A549 treated with dexamethasone at 1 μM for 4 hours (cell line): Measurements from ENCODE around the gene KRT3. TPM values are rescaled to one million over a fixed set of nuclear protein-coding genes. Genes with fewer than 3 reads are reported as not detected.

ENCODE experiments used
- total RNA-seq: library from RNA; stranded (reverse); fragments of 200-300 nt; extraction: Qiagen RNA extraction; gene quantifications from 5 replicates; pipeline ENCODE4 v1.2.3, GENCODE V29; 2022

Gene KRT3
- total RNA-seq = 0.05 to 0.06 TPM (median 0.05 TPM) in 3 of 5 replicates, not detected in the others

GRCh38 chr12:52795694-52796428 lies at the start of gene KRT3:
TSS of gene KRT3 (minus strand) at chr12:52796117. CDS start at chr12:52796042, 75 bp downstream.

GRCh38 chr12:52833922-52834726 lies 38.2 kb upstream of the KRT3 start, which contains the start of gene KRT79:
TSS of gene KRT79 (minus strand) at chr12:52834311. CDS start at chr12:52834260, 51 bp downstream.

GRCh38 chr12:52813885-52814709 lies 18.2 kb upstream of the KRT3 start, which contains the start of gene KRT4:
TSS of gene KRT4 (minus strand) at chr12:52814116. CDS start at chr12:52814058, 58 bp downstream.

GRCh38 chr12:52776913-52777395 lies 19.0 kb downstream of the KRT3 start, which contains the start of gene KRT76:
TSS of gene KRT76 (minus strand) at chr12:52777345. CDS start at chr12:52777291, 54 bp downstream.

Other genes with a start within 250 kb of the KRT3 start
- gene KRT71, start 243.0 kb downstream of the KRT3 start, total RNA-seq = 0.06 TPM in 1 of 5 replicates, not detected in the others
- gene KRT74, start 222.3 kb downstream of the KRT3 start, total RNA-seq = not detected in 5 replicates
- not detected in 5 replicates for gene KRT72, start 194.7 kb downstream of the KRT3 start, total RNA-seq
- gene KRT73, start 177.6 kb downstream of the KRT3 start, total RNA-seq = not detected in 5 replicates
- gene KRT2, start 143.9 kb downstream of the KRT3 start, total RNA-seq = not detected in 5 replicates
- not detected in 5 replicates for gene KRT1, start 115.7 kb downstream of the KRT3 start, total RNA-seq
- not detected in 5 replicates for gene KRT77, start 92.6 kb downstream of the KRT3 start, total RNA-seq
- gene KRT76, start 18.8 kb downstream of the KRT3 start, total RNA-seq = not detected in 5 replicates
- 2.1 to 3.7 TPM (median 3.0 TPM) in 5 replicates for gene KRT4, start 18.0 kb upstream of the KRT3 start, total RNA-seq
- 0.06 to 0.17 TPM (median 0.06 TPM) in 3 of 5 replicates, not detected in the others for gene KRT79, start 38.2 kb upstream of the KRT3 start, total RNA-seq
- 0.12 to 0.36 TPM (median 0.19 TPM) in 4 of 5 replicates, not detected in the other for gene KRT78, start 52.9 kb upstream of the KRT3 start, total RNA-seq
- 4,375 to 5,591 TPM (median 5,356 TPM) in 5 replicates for gene KRT8, start 109.0 kb upstream of the KRT3 start, total RNA-seq
- gene KRT18, start 153.0 kb upstream of the KRT3 start, total RNA-seq = 3,225 to 3,786 TPM (median 3,735 TPM) in 5 replicates
- gene EIF4B, start 210.3 kb upstream of the KRT3 start, total RNA-seq = 281 to 365 TPM (median 350 TPM) in 5 replicates